Heart right ventricle (tissue), 16 donors: ENCODE measurements around the gene GADD45B. TPM values are rescaled to one million over a fixed set of nuclear protein-coding genes. Genes with fewer than 3 reads are reported as not detected.
A peak's percentile ranks its signal among the peaks of the same experiment; 100 is the strongest.

Experiments used
- ATAC-seq, 8 donors: fragments of 200-7000 bp; cut with Tn5 transposase; one replicate each; pipeline ENCODE4 v1.9.1; 2020; ENCODE audit warnings: mild to moderate bottlenecking in 8 of 8, moderate library complexity in 8 of 8, moderate number of reproducible peaks in 1 of 8
- DNase-seq, 2 donors: peaks; one replicate each; pipeline ENCODE4 v3.0.0-alpha.2; 2020
- H3K27ac ChIP-seq, 10 donors: fragments of 200-600 bp; sonication (generic) in 2 of 10; one replicate each; pipeline versions ENCODE4 v1.5.0 to v1.8.0; 2020 to 2022; ENCODE audit warnings: mild to moderate bottlenecking in 3 of 10
- H3K27me3 ChIP-seq, 7 donors: fragments of 200-600 bp; one replicate each; pipeline ENCODE4 v1.8.0; 2021 to 2022; ENCODE audit warnings: mild to moderate bottlenecking in 2 of 7
- H3K36me3 ChIP-seq, 9 donors: fragments of 200-600 bp; sonication (generic) in 1 of 9; one replicate each; pipeline versions ENCODE4 v1.5.0 to v1.8.0; 2020 to 2022; ENCODE audit warnings: mild to moderate bottlenecking in 2 of 9
- H3K4me1 ChIP-seq, 9 donors: fragments of 200-600 bp; sonication (generic) in 1 of 9; one replicate each; pipeline versions ENCODE4 v1.5.0 to v1.8.0; 2020 to 2022; ENCODE audit warnings: mild to moderate bottlenecking in 4 of 9
- H3K4me3 ChIP-seq, 10 donors: fragments of 200-600 bp; sonication (generic) in 2 of 10; one replicate each; pipeline versions ENCODE4 v1.5.0 to v1.8.0; 2020 to 2022; ENCODE audit warnings: mild to moderate bottlenecking in 7 of 10, moderate library complexity in 2 of 10
- H3K9me3 ChIP-seq, 11 donors: fragments of 200-600 bp in 10 of 11; sonication (generic) in 2 of 11; one replicate each; pipeline versions ENCODE4 v1.5.0 to v1.8.0; 2013 to 2022; ENCODE audit warnings: mild to moderate bottlenecking in 2 of 11, control low read depth in 1 of 11, moderate library complexity in 1 of 11
- CTCF ChIP-seq, 9 donors: fragments of 200-600 bp; sonication (generic) in 2 of 9; IDR thresholded peaks; one replicate each; pipeline versions ENCODE4 v1.5.0 to v1.8.0; 2021 to 2022; ENCODE audit warnings: antibody characterized with exemption in 9 of 9, mild to moderate bottlenecking in 5 of 9, moderate library complexity in 1 of 9
- WGBS, 2 donors: extraction: QIAGEN DNeasy Blood & Tissue Kit; methylation state at CpG; one replicate each; pipeline ENCODE4 v1.1.7; 2013; ENCODE audit warnings: inconsistent platforms in 1 of 2; 5-methylcytosine and 5-hydroxymethylcytosine counted together
- intact Hi-C, 10 donors: fragments of 100-400 bp; cut with DNase I; formaldehyde crosslinking; loops; one replicate each; pipeline versions ENCODE4 v1.11.1 to v1.14.2; 2022
- polyA plus RNA-seq, 2 donors: library from polyadenylated mRNA; stranded (reverse); fragments of 200-250 nt; gene quantifications; one replicate each; pipeline ENCODE4 v1.2.3, GENCODE V29; 2013
- total RNA-seq, 10 donors: library from RNA; stranded (reverse); fragmentation: NEBNext Ultra II Directional in 3 of 10; extraction: Animal tissue kit (Norgen Biotek cat#: 25700) in 3 of 10; gene quantifications; one replicate each; pipeline versions ENCODE4 v1.2.1 to v1.2.4, GENCODE V29; 2021 to 2023
- donor health status: Arrhythmogenic right ventricular cardiomyopathy.
- donor health status: ischemic (EF 13 %, LVEDD 7.1; RV severe dilation, severe dysfunction).
- donor health status: healthy with polysubstance abuse.
- donor health status: DM: no; HTN: yes; CAD: no.
- donor health status: DM: no; HTN: no; CAD: no.
- donor health status: ischemic (EF 25% LVEDD 6.9; RV normal size, moderate dysfunction).
- donor health status: ischemic (EF 25% LVEDD 5.7; RV mildly dilated, moderate dysfunction).
- donor health status: healthy.
- donor health status: DM: yes; HTN: yes; CAD: no.
- donor health status: Ischemic cardiomyopathy.
- donor health status: ischemic (EF 35%, LVEDD 5.7; RV mildly dilated, moderate dysfunction).
- donor health status: nonischemic (EF 11% LVEDD 7.7; RV severe dilation, severe dysfunction).
- donor health status: DM: yes; HTN: yes; CAD: no.
- donor health status: PGD.
- donor health status: ischemic (EF 29% LVEDD 5.4; RV normal size, mild dysfunction).
- donor health status: nonischemic (EF 23%, LVEDD 6.1; RV moderate dilation, normal function).

The GADD45B gene
- total and polyA plus RNA-seq, 12 donors: 19.6 to 297 (median 37.8) TPM

- ATAC-seq (no peak), DNase-seq (no peak)
- H3K27me3 ChIP-seq: no peaks in the 10 kb centered on the region
- intact Hi-C loops: loop anchor here in 5 of 10 donors (2.0 to 10.0 kb wide), 5 partner anchors 15 to 135 kb away; no protein-coding TSS in a partner anchor
- no peak for TF ChIP-seq CTCF (IDR thresholded peaks at IDR 0.05)
- peak overlapping the region in 4 of 10 donors; percentile 89 to 98 (median 94) for H3K27ac ChIP-seq
- H3K9me3 ChIP-seq: peaks cover 0 to 27% (median 8%) of the 10 kb centered on the region in 11 donors
- peaks cover 0 to 15% (median 0%) of the 10 kb centered on the region in 9 donors for H3K36me3 ChIP-seq
- 88 to 89% methylated on average over 20 of the region's 20 CpGs for WGBS, 2 donors
- peak overlapping the region in 2 of 10 donors; percentile 76 to 99 for H3K4me3 ChIP-seq
- H3K4me1 ChIP-seq: peaks cover 8 to 45% (median 30%) of the 10 kb centered on the region in 9 donors
Observed at GRCh38 chr19:2479556-2480194, 3.7 kb downstream of the GADD45B start.

- 91 to 92% methylated on average over 16 of the region's 16 CpGs for WGBS, 2 donors
- H3K36me3 ChIP-seq: peaks cover 0 to 15% (median 0%) of the 10 kb centered on the region in 9 donors
- H3K27ac ChIP-seq: no peak overlapping the region
- DNase-seq (no peak), ATAC-seq (no peak)
- no peak overlapping the region for H3K4me3 ChIP-seq
- intact Hi-C loops: loop anchor here in 1 of 10 donors (10.0 kb wide), 1 partner anchor 53 kb away; no protein-coding TSS in a partner anchor
- no peaks in the 10 kb centered on the region for H3K27me3 ChIP-seq
- peaks cover 0 to 27% (median 8%) of the 10 kb centered on the region in 11 donors for H3K9me3 ChIP-seq
- H3K4me1 ChIP-seq: peaks cover 3 to 35% (median 21%) of the 10 kb centered on the region in 9 donors
- TF ChIP-seq CTCF (IDR thresholded peaks at IDR 0.05): no peak
Observed at GRCh38 chr19:2481466-2481865, 5.5 kb downstream of the GADD45B start.

- Histone ChIP-seq H3K27ac (no peak overlapping the region), H3K4me3 (no peak overlapping the region), H3K9me3 (peaks cover 0 to 27% (median 8%) of the 10 kb centered on the region in 11 donors), H3K36me3 (peaks cover 0 to 8% (median 0%) of the 10 kb centered on the region in 9 donors), H3K4me1 (peaks cover 3 to 25% (median 19%) of the 10 kb centered on the region in 9 donors), H3K27me3 (peaks cover 0 to 4% (median 0%) of the 10 kb centered on the region in 7 donors)
- no peak for DNase-seq
- ATAC-seq: no peak
- 76 to 88% methylated on average over 12 of the region's 12 CpGs for WGBS, 2 donors
- intact Hi-C loops: loop anchor here in 1 of 10 donors (10.0 kb wide), 1 partner anchor 52 kb away; no protein-coding TSS in a partner anchor
- TF ChIP-seq CTCF (IDR thresholded peaks at IDR 0.05): no peak
Observed at GRCh38 chr19:2482354-2483038, 6.6 kb downstream of the GADD45B start.

GRCh38 chr19:2483084-2483483 lies 7.2 kb downstream of the GADD45B start:
- peaks cover 5 to 25% (median 16%) of the 10 kb centered on the region in 9 donors for H3K4me1 ChIP-seq

More at GRCh38 chr19:2483084-2483483, 7.2 kb downstream of the GADD45B start:
- no peak for TF ChIP-seq CTCF (IDR thresholded peaks at IDR 0.05)
- no peak overlapping the region for H3K4me3 ChIP-seq
- peaks cover 0 to 27% (median 8%) of the 10 kb centered on the region in 11 donors for H3K9me3 ChIP-seq
- peaks cover 0 to 10% (median 0%) of the 10 kb centered on the region in 7 donors for H3K27me3 ChIP-seq
- intact Hi-C loops: loop anchor here in 1 of 10 donors (10.0 kb wide), 1 partner anchor 52 kb away; no protein-coding TSS in a partner anchor
- WGBS, 2 donors: 78 to 86% methylated on average over 6 of the region's 6 CpGs
- ATAC-seq: no peak
- no peak for DNase-seq
- H3K36me3 ChIP-seq: peaks cover 0 to 2% (median 0%) of the 10 kb centered on the region in 9 donors
- H3K27ac ChIP-seq: no peak overlapping the region
